Omental fat pad (tissue), 4 donors: ENCODE data around the gene FAM3B. TPM values are rescaled to one million over a fixed set of nuclear protein-coding genes. Genes with fewer than 3 reads are reported as not detected.

Source experiments
- ATAC-seq: fragments of 150-250 bp; one replicate; pipeline ENCODE4 v1.9.1; 2016; ENCODE audit warnings: mild to moderate bottlenecking, moderate library complexity; ENCODE audit not compliant: low FRiP score
- DNase-seq: peaks from one replicate; pipeline ENCODE4 v3.0.0-alpha.2; 2019; ENCODE audit warnings: low spot score
- CTCF ChIP-seq, 3 donors: fragments of 450-650 bp; IDR thresholded peaks; one replicate each; pipeline ENCODE4 v1.5.1; 2016 to 2017; ENCODE audit warnings: antibody characterized with exemption in 3 of 3, mild to moderate bottlenecking in 3 of 3, moderate library complexity in 2 of 3
- total RNA-seq, 4 donors: library from RNA; depleted of rRNA; stranded (reverse); fragments of >200 nt; gene quantifications; one replicate each; pipeline ENCODE4 v1.1.0, GENCODE V29; 2016

FAM3B gene
- total RNA-seq, 4 donors from 2014 or later = 0.72 to 1.8 (median 1.2) TPM; not detected in 1

GRCh38 chr21:41318218-41318617 is 1.6 kb downstream of the FAM3B start:
- TF ChIP-seq CTCF (IDR thresholded peaks at IDR 0.05) = no peak
- no peak for DNase-seq
- no peak for ATAC-seq

- no peak for DNase-seq
- ATAC-seq = no peak
- TF ChIP-seq CTCF (IDR thresholded peaks at IDR 0.05) = no peak
Measured at GRCh38 chr21:41319273-41319672, 2.7 kb downstream of the FAM3B start.

GRCh38 chr21:41321211-41321907 is 4.8 kb downstream of the FAM3B start:
- DNase-seq = no peak
- ATAC-seq = no peak
- TF ChIP-seq CTCF (IDR thresholded peaks at IDR 0.05) = no peak

GRCh38 chr21:41321908-41322495 is 5.4 kb downstream of the FAM3B start:
- no peak for TF ChIP-seq CTCF (IDR thresholded peaks at IDR 0.05)
- ATAC-seq (no peak), DNase-seq (no peak)

- TF ChIP-seq CTCF (IDR thresholded peaks at IDR 0.05) = no peak
- DNase-seq = no peak
Measured at GRCh38 chr21:41322496-41323382, 6.1 kb downstream of the FAM3B start.

GRCh38 chr21:41325138-41325912 is 8.7 kb downstream of the FAM3B start:
- ATAC-seq (no peak), DNase-seq (no peak)
- TF ChIP-seq CTCF (IDR thresholded peaks at IDR 0.05) = no peak

More at GRCh38 chr21:41322496-41323382, 6.1 kb downstream of the FAM3B start:
- ATAC-seq = no peak
